SU-DHL-6 (cell line): ENCODE results near the gene RUBCNL.

Experiments
- H2AFZ ChIP-seq: fragments of 200-600 bp; sonication (generic); 2 replicates; pipeline ENCODE4 v1.6.1; 2014; ENCODE audit warnings: low read depth, mild to moderate bottlenecking, moderate library complexity, mixed read lengths, antibody characterized with exemption, low read length; ENCODE audit not compliant: severe bottlenecking
- H3F3A ChIP-seq: fragments of 200-600 bp; shearing (Covaris generic); 2 replicates; pipeline ENCODE4 v1.6.0; 2016; ENCODE audit warnings: antibody characterized with exemption, mild to moderate bottlenecking; ENCODE audit not compliant: insufficient read depth
- H3K27ac ChIP-seq: fragments of 200-600 bp; sonication (generic); 2 replicates; pipeline ENCODE4 v1.5.1; 2016; ENCODE audit warnings: low read depth, mild to moderate bottlenecking, low read length, moderate library complexity, mixed read lengths
- H3K27me3 ChIP-seq: fragments of 200-600 bp; sonication (generic), shearing (Covaris generic); 2 replicates; pipeline ENCODE4 v1.6.0; 2014; ENCODE audit warnings: mild to moderate bottlenecking, low read length
- H3K36me3 ChIP-seq: fragments of 200-600 bp; sonication (generic); 2 replicates; pipeline ENCODE4 v1.6.1; 2014; ENCODE audit warnings: mild to moderate bottlenecking, low read length, mixed read lengths
- H3K4me2 ChIP-seq: fragments of 300-600, 200-600 bp; shearing (Covaris generic), sonication (generic); 2 replicates; pipeline ENCODE4 v1.6.0; 2014; ENCODE audit warnings: low read length, low read depth, mild to moderate bottlenecking; ENCODE audit not compliant: poor library complexity, severe bottlenecking
- H3K4me3 ChIP-seq: fragments of 200-600 bp; sonication (generic); 2 replicates; pipeline ENCODE4 v1.5.1; 2014; ENCODE audit warnings: antibody characterized with exemption, low read length, mild to moderate bottlenecking, mixed read lengths; ENCODE audit not compliant: insufficient read depth, poor library complexity, severe bottlenecking
- H3K79me2 ChIP-seq: fragments of 200-600 bp; sonication (generic); 2 replicates; pipeline ENCODE4 v1.6.1; 2014; ENCODE audit warnings: mild to moderate bottlenecking, low read length, moderate library complexity; ENCODE audit not compliant: insufficient read depth
- H3K9ac ChIP-seq: fragments of 200-600 bp; sonication (generic); 2 replicates; pipeline ENCODE4 v1.7.0; 2014; ENCODE audit warnings: mild to moderate bottlenecking, low read length
- H3K9me2 ChIP-seq: fragments of 200-600 bp; sonication (generic); replicated peaks from 2 replicates; pipeline ENCODE4 v1.6.1; 2014; ENCODE audit warnings: low read length; ENCODE audit not compliant: insufficient read depth
- H3K9me3 ChIP-seq: fragments of 200-600 bp; sonication (generic); 2 replicates; pipeline ENCODE4 v1.6.1; 2014; ENCODE audit warnings: low read length, mixed read lengths; ENCODE audit not compliant: insufficient read depth
- H4K20me1 ChIP-seq: fragments of 200-600 bp; sonication (generic); 2 replicates; pipeline ENCODE4 v1.6.1; 2014; ENCODE audit warnings: low read depth, mild to moderate bottlenecking, antibody characterized with exemption, low read length, moderate library complexity, mixed read lengths
- CTCF ChIP-seq: fragments of 200-600 bp; sonication (generic); IDR thresholded peaks from one replicate; pipeline ENCODE4 v1.5.1; 2017; ENCODE audit warnings: antibody characterized with exemption, mild to moderate bottlenecking, low read length, moderate library complexity; ENCODE audit not compliant: insufficient read depth, poor library complexity, severe bottlenecking
- EZH2phosphoT487 ChIP-seq: fragments of 200-600 bp; sonication (generic), shearing (Covaris generic); conservative IDR thresholded peaks from 2 replicates; pipeline ENCODE4 v1.6.1; 2018; ENCODE audit warnings: mild to moderate bottlenecking, antibody characterized with exemption, low read length, moderate library complexity, mixed read lengths

The RUBCNL gene

DNA sequence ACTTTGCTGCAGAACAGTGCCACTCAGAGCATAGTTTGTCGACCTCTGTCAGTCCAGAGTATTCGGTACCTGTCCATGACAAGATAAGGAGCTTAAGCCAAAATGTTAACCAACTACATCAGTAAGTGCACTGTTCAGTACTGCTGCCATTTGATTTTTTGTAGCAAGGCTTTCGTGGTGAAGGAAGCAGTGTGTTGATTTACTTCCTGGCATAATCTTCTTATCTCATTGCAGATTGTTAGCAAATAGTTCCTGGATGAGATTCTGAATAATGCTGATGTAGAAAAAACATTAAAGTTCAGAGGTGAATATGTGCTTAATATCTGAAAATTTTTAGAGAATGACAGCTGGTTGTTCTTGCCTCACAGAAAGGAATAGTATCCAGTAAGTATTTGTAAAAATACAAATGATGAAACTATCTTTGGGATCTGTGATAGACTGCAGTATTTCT is 89.7 kb downstream of the RUBCNL start:
- H4K20me1 ChIP-seq, result no peaks in the 10 kb centered on the region
- no peaks in the 10 kb centered on the region for H3F3A ChIP-seq
- TF ChIP-seq EZH2phosphoT487, result no peak
- TF ChIP-seq CTCF, result no peak
- no peaks in the 10 kb centered on the region for H3K9me2 ChIP-seq
- H3K36me3 ChIP-seq, result no peaks in the 10 kb centered on the region
- no peaks in the 10 kb centered on the region for H3K27me3 ChIP-seq
- no peak overlapping the region for H3K4me3 ChIP-seq
- no peak overlapping the region for H3K9ac ChIP-seq
- H3K4me2 ChIP-seq, result no peak overlapping the region
- no peaks in the 10 kb centered on the region for H3K9me3 ChIP-seq
- no peak overlapping the region for H2AFZ ChIP-seq
- H3K27ac ChIP-seq, result no peak overlapping the region
- no peaks in the 10 kb centered on the region for H3K79me2 ChIP-seq

DNA sequence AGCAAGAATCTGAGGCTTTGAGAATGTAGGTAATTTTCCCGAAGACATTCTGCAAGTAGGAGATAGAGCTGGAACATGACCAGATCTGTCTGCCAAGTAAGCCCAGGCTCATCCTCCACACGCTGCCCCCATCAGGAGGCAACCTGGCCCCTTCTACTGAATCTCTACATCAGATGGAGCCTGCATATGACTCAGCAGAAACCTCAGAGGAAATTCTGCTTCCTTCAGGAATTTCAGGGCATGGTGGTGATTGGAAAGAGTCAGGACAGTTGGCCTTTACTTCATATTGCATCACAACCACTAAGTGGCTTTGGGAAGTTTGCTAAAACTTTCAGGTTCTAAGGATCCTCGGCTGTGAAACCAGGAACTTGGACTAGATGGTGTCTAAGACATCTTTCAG is 90.1 kb downstream of the RUBCNL start:
- Histone ChIP-seq H3K79me2 (no peaks in the 10 kb centered on the region), H4K20me1 (no peaks in the 10 kb centered on the region), H3K9ac (no peak overlapping the region), H3F3A (no peaks in the 10 kb centered on the region), H3K9me3 (no peaks in the 10 kb centered on the region), H2AFZ (peak overlapping the region; percentile 9), H3K4me3 (no peak overlapping the region), H3K27ac (no peak overlapping the region), H3K4me2 (no peak overlapping the region), H3K36me3 (no peaks in the 10 kb centered on the region), H3K27me3 (no peaks in the 10 kb centered on the region), H3K9me2 (no peaks in the 10 kb centered on the region)
- TF ChIP-seq EZH2phosphoT487, result no peak
- TF ChIP-seq CTCF, result no peak

- H3K79me2 ChIP-seq, result no peaks in the 10 kb centered on the region
- H3F3A ChIP-seq, result no peaks in the 10 kb centered on the region
- no peaks in the 10 kb centered on the region for H3K9me3 ChIP-seq
- H3K4me3 ChIP-seq, result no peak overlapping the region
- H3K27me3 ChIP-seq, result no peaks in the 10 kb centered on the region
- H4K20me1 ChIP-seq, result no peaks in the 10 kb centered on the region
- no peak overlapping the region for H3K9ac ChIP-seq
- H3K4me2 ChIP-seq, result no peak overlapping the region
- peak overlapping the region; percentile 21 for H2AFZ ChIP-seq
- no peaks in the 10 kb centered on the region for H3K36me3 ChIP-seq
- no peak overlapping the region for H3K27ac ChIP-seq
- H3K9me2 ChIP-seq, result no peaks in the 10 kb centered on the region
- TF ChIP-seq EZH2phosphoT487 (no peak), CTCF (no peak)
These were observed 90.8 kb downstream of the RUBCNL start for GRCh38 chr13:46296115-46296822.
